Dendritic cell treated with granulocyte-macrophage colony-stimulating factor and Interleukin-4, amounts not matched to agents 40 ng/mL and 50 ng/mL, for 4 days (primary cell): ENCODE data around the gene ADGRE3.

Experiments
- H3K27ac Mint-ChIP-seq: one replicate; pipeline ENCODE4 v1.8.0; 2022; ENCODE audit warnings: mild to moderate bottlenecking, mixed read lengths
- H3K27me3 Mint-ChIP-seq: one replicate; pipeline ENCODE4 v1.8.0; 2022; ENCODE audit warnings: mild to moderate bottlenecking, mixed read lengths
- H3K36me3 Mint-ChIP-seq: one replicate; pipeline ENCODE4 v1.8.0; 2022; ENCODE audit warnings: low read depth, mixed read lengths
- H3K4me1 Mint-ChIP-seq: one replicate; pipeline ENCODE4 v1.8.0; 2022; ENCODE audit warnings: low read depth, mixed read lengths
- H3K4me3 Mint-ChIP-seq: one replicate; pipeline ENCODE4 v1.8.0; 2022; ENCODE audit warnings: mild to moderate bottlenecking, moderate library complexity, mixed read lengths
- H3K9me3 Mint-ChIP-seq: one replicate; pipeline ENCODE4 v1.8.0; 2022; ENCODE audit warnings: mixed read lengths
- intact Hi-C: fragments of 100-400 bp; cut with micrococcal nuclease; formaldehyde crosslinking; loops from one replicate; pipeline ENCODE4 v1.15.0; 2022

Gene ADGRE3

GRCh38 chr19:14683439-14683838 lies 8.8 kb upstream of the ADGRE3 start:
- H3K4me3 Mint-ChIP-seq, result no peak overlapping the region
- H3K9me3 Mint-ChIP-seq, result no peaks in the 10 kb centered on the region
- H3K36me3 Mint-ChIP-seq, result no peaks in the 10 kb centered on the region
- intact Hi-C loops, result no loop called here
- peak overlapping the region; percentile 19 for H3K27ac Mint-ChIP-seq
- peaks cover 27% of the 10 kb centered on the region for H3K4me1 Mint-ChIP-seq
- H3K27me3 Mint-ChIP-seq, result no peaks in the 10 kb centered on the region

- Mint-ChIP-seq H3K9me3 (no peaks in the 10 kb centered on the region), H3K27me3 (no peaks in the 10 kb centered on the region), H3K36me3 (no peaks in the 10 kb centered on the region), H3K4me1 (peaks cover 27% of the 10 kb centered on the region), H3K27ac (no peak overlapping the region), H3K4me3 (no peak overlapping the region)
- intact Hi-C loops, result no loop called here
These were observed 7.4 kb upstream of the ADGRE3 start for GRCh38 chr19:14682084-14682483.

GRCh38 chr19:14678199-14678598 lies 3.6 kb upstream of the ADGRE3 start:
- Mint-ChIP-seq H3K9me3 (no peaks in the 10 kb centered on the region), H3K4me1 (peaks cover 35% of the 10 kb centered on the region), H3K27me3 (no peaks in the 10 kb centered on the region), H3K27ac (no peak overlapping the region), H3K4me3 (no peak overlapping the region), H3K36me3 (no peaks in the 10 kb centered on the region)
- intact Hi-C loops, result no loop called here

- Mint-ChIP-seq H3K36me3 (no peaks in the 10 kb centered on the region), H3K27ac (no peak overlapping the region), H3K9me3 (no peaks in the 10 kb centered on the region), H3K27me3 (no peaks in the 10 kb centered on the region), H3K4me1 (peaks cover 32% of the 10 kb centered on the region), H3K4me3 (no peak overlapping the region)
- intact Hi-C loops, result no loop called here
These were observed 2.8 kb upstream of the ADGRE3 start for GRCh38 chr19:14677464-14677863.

GRCh38 chr19:14676762-14677161 lies 2.1 kb upstream of the ADGRE3 start:
- H3K27me3 Mint-ChIP-seq, result no peaks in the 10 kb centered on the region
- no peak overlapping the region for H3K4me3 Mint-ChIP-seq
- peaks cover 34% of the 10 kb centered on the region for H3K4me1 Mint-ChIP-seq
- H3K9me3 Mint-ChIP-seq, result no peaks in the 10 kb centered on the region
- intact Hi-C loops, result no loop called here
- no peaks in the 10 kb centered on the region for H3K36me3 Mint-ChIP-seq
- no peak overlapping the region for H3K27ac Mint-ChIP-seq

- Mint-ChIP-seq H3K4me1 (peaks cover 45% of the 10 kb centered on the region), H3K9me3 (no peaks in the 10 kb centered on the region), H3K4me3 (no peak overlapping the region), H3K27me3 (no peaks in the 10 kb centered on the region), H3K36me3 (no peaks in the 10 kb centered on the region), H3K27ac (no peak overlapping the region)
- intact Hi-C loops, result no loop called here
These were observed 1.6 kb downstream of the ADGRE3 start for GRCh38 chr19:14673088-14673487.

GRCh38 chr19:14672188-14672872 lies 2.3 kb downstream of the ADGRE3 start:
- Mint-ChIP-seq H3K9me3 (no peaks in the 10 kb centered on the region), H3K27me3 (no peaks in the 10 kb centered on the region), H3K36me3 (no peaks in the 10 kb centered on the region), H3K4me3 (no peak overlapping the region), H3K27ac (no peak overlapping the region), H3K4me1 (peaks cover 49% of the 10 kb centered on the region)
- intact Hi-C loops, result no loop called here

- intact Hi-C loops, result no loop called here
- Mint-ChIP-seq H3K27me3 (no peaks in the 10 kb centered on the region), H3K27ac (no peak overlapping the region), H3K4me1 (peaks cover 41% of the 10 kb centered on the region), H3K9me3 (no peaks in the 10 kb centered on the region), H3K4me3 (no peak overlapping the region), H3K36me3 (no peaks in the 10 kb centered on the region)
These were observed 4.2 kb downstream of the ADGRE3 start for GRCh38 chr19:14670408-14670807.

- no peaks in the 10 kb centered on the region for H3K9me3 Mint-ChIP-seq
- no peak overlapping the region for H3K27ac Mint-ChIP-seq
- no peak overlapping the region for H3K4me3 Mint-ChIP-seq
These were observed 4.7 kb downstream of the ADGRE3 start for GRCh38 chr19:14669940-14670339.

GRCh38 chr19:14661372-14661924 lies 13.2 kb downstream of the ADGRE3 start:
- H3K4me1 Mint-ChIP-seq, result peaks cover 21% of the 10 kb centered on the region
- peaks cover 2% of the 10 kb centered on the region for H3K27me3 Mint-ChIP-seq
- H3K36me3 Mint-ChIP-seq, result no peaks in the 10 kb centered on the region
- no peaks in the 10 kb centered on the region for H3K9me3 Mint-ChIP-seq
- intact Hi-C loops, result no loop called here
- H3K27ac Mint-ChIP-seq, result peak overlapping the region; percentile 69
- H3K4me3 Mint-ChIP-seq, result peak overlapping the region; percentile 56

More at GRCh38 chr19:14669940-14670339, 4.7 kb downstream of the ADGRE3 start:
- Mint-ChIP-seq H3K4me1 (peaks cover 40% of the 10 kb centered on the region), H3K27me3 (no peaks in the 10 kb centered on the region), H3K36me3 (no peaks in the 10 kb centered on the region)
- intact Hi-C loops, result no loop called here

GRCh38 chr19:14659874-14660489 lies 14.7 kb downstream of the ADGRE3 start:
- intact Hi-C loops, result no loop called here
- H3K4me3 Mint-ChIP-seq, result no peak overlapping the region
- H3K27me3 Mint-ChIP-seq, result peaks cover 6% of the 10 kb centered on the region
- H3K9me3 Mint-ChIP-seq, result no peaks in the 10 kb centered on the region
- peaks cover 26% of the 10 kb centered on the region for H3K4me1 Mint-ChIP-seq
- no peaks in the 10 kb centered on the region for H3K36me3 Mint-ChIP-seq
- no peak overlapping the region for H3K27ac Mint-ChIP-seq

GRCh38 chr19:14655726-14656125 lies 18.9 kb downstream of the ADGRE3 start:
- peaks cover 9% of the 10 kb centered on the region for H3K4me1 Mint-ChIP-seq
- H3K4me3 Mint-ChIP-seq, result no peak overlapping the region
- H3K27ac Mint-ChIP-seq, result no peak overlapping the region
- H3K9me3 Mint-ChIP-seq, result no peaks in the 10 kb centered on the region
- H3K36me3 Mint-ChIP-seq, result no peaks in the 10 kb centered on the region
- H3K27me3 Mint-ChIP-seq, result peaks cover 13% of the 10 kb centered on the region
- intact Hi-C loops, result no loop called here

- Mint-ChIP-seq H3K27ac (no peak overlapping the region), H3K9me3 (no peaks in the 10 kb centered on the region), H3K4me1 (peaks cover 5% of the 10 kb centered on the region), H3K4me3 (no peak overlapping the region), H3K27me3 (peaks cover 20% of the 10 kb centered on the region), H3K36me3 (no peaks in the 10 kb centered on the region)
- intact Hi-C loops, result no loop called here
These were observed 19.7 kb downstream of the ADGRE3 start for GRCh38 chr19:14654786-14655560.

- peaks cover 24% of the 10 kb centered on the region for H3K27me3 Mint-ChIP-seq
- H3K9me3 Mint-ChIP-seq, result peaks cover 8% of the 10 kb centered on the region
- intact Hi-C loops, result no loop called here
- no peak overlapping the region for H3K27ac Mint-ChIP-seq
- H3K4me1 Mint-ChIP-seq, result peaks cover 5% of the 10 kb centered on the region
- no peak overlapping the region for H3K4me3 Mint-ChIP-seq
- no peaks in the 10 kb centered on the region for H3K36me3 Mint-ChIP-seq
These were observed 24.5 kb downstream of the ADGRE3 start for GRCh38 chr19:14650161-14650560.
